Prostate gland (tissue), 2 donors: ENCODE results near the gene DUSP16. TPM values are rescaled to one million over a fixed set of nuclear protein-coding genes. Genes with fewer than 3 reads are reported as not detected.
A peak's percentile ranks its signal among the peaks of the same experiment; 100 is the strongest.
"Not testable (repeated sequence)": the region's sequence is repeated elsewhere in the genome, so short reads cannot be mapped to it uniquely, and the experiment has no call there.

Source experiments
- DNase-seq: peaks from one replicate; pipeline ENCODE4 v3.0.0-alpha.2; 2019; ENCODE audit warnings: low spot score
- H3K27ac ChIP-seq, 2 donors: fragments of 200-600 bp; sonication (generic); 2 replicates each; pipeline ENCODE4 v1.5.1; 2017 to 2019
- H3K27me3 ChIP-seq: fragments of 200-600 bp; sonication (generic); replicated peaks from 2 replicates; pipeline ENCODE4 v1.5.1; 2019; ENCODE audit not compliant: insufficient read depth
- H3K36me3 ChIP-seq, 2 donors: fragments of 200-600 bp; sonication (generic); 1 replicate in 1 of 2; 2 replicates in 1 of 2; pipeline versions ENCODE4 v1.5.1 to v1.8.1; 2017 to 2019
- H3K4me1 ChIP-seq: fragments of 200-600 bp; sonication (generic); replicated peaks from 2 replicates; pipeline ENCODE4 v1.5.1; 2019
- H3K4me3 ChIP-seq, 2 donors: fragments of 200-600 bp; sonication (generic); 2 replicates each; pipeline ENCODE4 v1.5.1; 2017 to 2019
- H3K9me3 ChIP-seq: fragments of 200-600 bp; sonication (generic); 2 replicates; pipeline ENCODE4 v1.5.1; 2017
- CTCF ChIP-seq, 4 experiments: fragments of 200-600 bp in 2 of 4; fragments of 450-650 bp in 2 of 4; sonication (generic) in 2 of 4; IDR thresholded peaks; 1 replicate in 3 of 4; 2 replicates in 1 of 4; pipeline ENCODE4 v1.5.1; 2016 to 2019; ENCODE audit warnings: antibody characterized with exemption in 4 of 4, mild to moderate bottlenecking in 2 of 4, moderate library complexity in 2 of 4
- POLR2A ChIP-seq: fragments of 450-650 bp; IDR thresholded peaks from one replicate; pipeline ENCODE4 v1.6.1; 2016; ENCODE audit warnings: antibody characterized with exemption, mild to moderate bottlenecking
- POLR2AphosphoS5 ChIP-seq: sonication (generic); formaldehyde crosslinking; IDR thresholded peaks from one replicate; pipeline ENCODE4 v1.6.1; 2017; ENCODE audit warnings: antibody characterized with exemption
- WGBS: methylation state at CpG from one replicate; pipeline ENCODE4 v1.1.5; 2018; 5-methylcytosine and 5-hydroxymethylcytosine counted together
- intact Hi-C: fragments of 100-400 bp; cut with DNase I; formaldehyde crosslinking; loops from one replicate; pipeline ENCODE4 v1.14.2; 2022
- total RNA-seq, 2 donors: library from RNA; depleted of rRNA; stranded (reverse); fragments of >200 nt; gene quantifications; one replicate each; pipeline ENCODE4 v1.1.0, GENCODE V29; 2016

Gene DUSP16
- total RNA-seq, 2 donors from 2014 or later = 60.8 to 87.0 TPM

DNA sequence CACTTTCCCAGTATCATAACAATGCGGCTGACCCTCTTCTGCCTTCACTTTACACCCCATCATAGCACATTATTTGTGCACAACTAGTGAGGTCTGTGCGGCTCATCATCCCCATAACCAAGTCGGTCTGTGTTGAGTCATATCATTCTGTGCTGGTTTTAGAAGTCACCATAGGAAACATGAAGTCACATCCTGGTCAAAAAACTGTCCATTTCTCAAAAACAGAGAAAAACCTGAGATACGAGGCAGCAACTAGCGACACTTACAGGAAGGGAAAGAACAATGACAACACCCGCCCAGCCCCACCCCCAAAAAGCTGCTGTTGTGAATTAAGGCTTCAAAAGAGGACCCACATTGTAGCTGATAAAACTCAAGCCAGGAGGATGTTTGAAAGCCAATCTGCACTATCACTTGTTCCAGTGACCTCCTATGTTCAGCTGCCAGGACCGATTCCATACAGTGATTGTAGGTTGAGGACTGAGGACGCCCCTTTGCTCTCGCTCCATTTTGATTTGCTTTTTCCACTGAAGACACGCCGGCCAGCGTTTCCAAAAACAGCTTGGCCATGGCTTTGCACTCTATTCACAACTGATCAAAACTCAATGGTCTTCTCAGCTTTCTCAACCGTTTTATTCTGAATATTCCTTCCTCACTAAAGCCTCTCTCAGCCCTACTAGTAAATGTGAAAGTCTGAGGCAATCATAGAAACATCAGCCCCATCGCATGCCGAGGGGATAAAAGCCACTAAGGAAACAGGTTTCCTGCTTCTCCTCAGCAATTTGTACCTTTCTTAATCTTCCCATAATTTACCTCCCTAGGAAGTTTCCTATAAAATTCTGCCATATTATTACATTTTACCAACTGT is 87.5 kb downstream of the DUSP16 start:
- TF ChIP-seq POLR2AphosphoS5 (peak; percentile 4), CTCF (IDR thresholded peaks at IDR 0.05) (no peak)
- DNase-seq = no peak
- Histone ChIP-seq H3K4me3 (no peak overlapping the region), H3K4me1 (no peaks in the 10 kb centered on the region), H3K27me3 (no peaks in the 10 kb centered on the region), H3K27ac (peak overlapping the region in 1 of 2 donors; percentile 78), H3K36me3 (peaks cover 8 to 10% of the 10 kb centered on the region in 2 donors), H3K9me3 (no peaks in the 10 kb centered on the region)
- 87% methylated on average over 15 of the region's 15 CpGs for WGBS
- intact Hi-C loops = no loop called here

DNA sequence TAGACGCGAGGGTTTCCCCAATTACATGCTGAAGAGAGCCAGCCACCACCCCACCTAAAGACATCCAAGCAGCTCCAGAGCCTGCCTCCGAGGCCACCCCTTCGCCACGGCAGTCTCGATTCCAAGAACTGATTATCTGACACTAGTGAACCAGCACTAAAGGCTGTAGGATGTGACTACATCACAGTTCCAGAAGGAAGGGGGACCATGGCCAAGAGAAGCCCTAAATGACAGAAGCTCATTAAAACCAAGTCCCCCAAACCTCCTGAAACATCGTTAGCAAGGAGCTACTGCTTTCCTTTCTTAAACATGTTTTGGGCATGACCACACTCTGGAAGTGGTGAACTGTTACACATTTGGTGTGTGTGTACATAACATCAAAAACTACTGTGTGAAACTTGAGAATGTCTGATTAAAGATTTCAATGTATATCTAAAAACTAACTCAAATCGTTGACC is 88.2 kb downstream of the DUSP16 start:
- H3K27ac ChIP-seq = peak overlapping the region; percentile 50 to 78
- no peak for TF ChIP-seq CTCF (IDR thresholded peaks at IDR 0.05)
- TF ChIP-seq POLR2AphosphoS5 = no peak
- TF ChIP-seq POLR2A = no peak
- no peaks in the 10 kb centered on the region for H3K9me3 ChIP-seq
- H3K36me3 ChIP-seq = peaks cover 8 to 10% of the 10 kb centered on the region in 2 donors
- no peaks in the 10 kb centered on the region for H3K4me1 ChIP-seq
- intact Hi-C loops = no loop called here
- 77% methylated on average over 8 of the region's 8 CpGs for WGBS
- H3K27me3 ChIP-seq = no peaks in the 10 kb centered on the region
- no peak for DNase-seq
- no peak overlapping the region for H3K4me3 ChIP-seq

DNA sequence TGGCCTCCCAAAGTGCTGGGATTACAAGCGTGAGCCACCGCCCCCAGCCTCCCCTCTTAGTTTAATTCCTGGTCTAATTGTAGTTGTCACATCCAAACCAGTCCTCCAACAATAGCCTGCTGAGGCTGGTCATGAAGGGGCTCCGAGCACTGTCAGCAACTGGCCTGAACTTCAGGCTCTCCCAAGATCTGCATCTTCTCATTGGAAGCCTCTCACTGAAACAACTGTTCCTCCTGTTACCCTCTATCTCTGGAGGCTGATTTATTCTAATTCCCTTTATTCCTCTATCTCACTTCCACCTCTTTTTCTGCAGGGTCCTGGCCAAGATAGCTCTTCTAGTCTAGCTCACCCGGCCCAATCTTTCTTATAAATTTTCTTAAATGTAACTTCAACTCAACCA is 89.4 kb downstream of the DUSP16 start:
- Histone ChIP-seq H3K36me3 (peaks cover 8 to 10% of the 10 kb centered on the region in 2 donors), H3K4me1 (no peaks in the 10 kb centered on the region), H3K27me3 (no peaks in the 10 kb centered on the region), H3K9me3 (no peaks in the 10 kb centered on the region), H3K4me3 (no peak overlapping the region), H3K27ac (peak overlapping the region; percentile 50 to 78)
- no peak for DNase-seq
- TF ChIP-seq CTCF (IDR thresholded peaks at IDR 0.05) = no peak
- TF ChIP-seq POLR2AphosphoS5 = no peak
- no peak for TF ChIP-seq POLR2A
- 93% methylated on average over 4 of the region's 4 CpGs for WGBS
- intact Hi-C loops = no loop called here

DNA sequence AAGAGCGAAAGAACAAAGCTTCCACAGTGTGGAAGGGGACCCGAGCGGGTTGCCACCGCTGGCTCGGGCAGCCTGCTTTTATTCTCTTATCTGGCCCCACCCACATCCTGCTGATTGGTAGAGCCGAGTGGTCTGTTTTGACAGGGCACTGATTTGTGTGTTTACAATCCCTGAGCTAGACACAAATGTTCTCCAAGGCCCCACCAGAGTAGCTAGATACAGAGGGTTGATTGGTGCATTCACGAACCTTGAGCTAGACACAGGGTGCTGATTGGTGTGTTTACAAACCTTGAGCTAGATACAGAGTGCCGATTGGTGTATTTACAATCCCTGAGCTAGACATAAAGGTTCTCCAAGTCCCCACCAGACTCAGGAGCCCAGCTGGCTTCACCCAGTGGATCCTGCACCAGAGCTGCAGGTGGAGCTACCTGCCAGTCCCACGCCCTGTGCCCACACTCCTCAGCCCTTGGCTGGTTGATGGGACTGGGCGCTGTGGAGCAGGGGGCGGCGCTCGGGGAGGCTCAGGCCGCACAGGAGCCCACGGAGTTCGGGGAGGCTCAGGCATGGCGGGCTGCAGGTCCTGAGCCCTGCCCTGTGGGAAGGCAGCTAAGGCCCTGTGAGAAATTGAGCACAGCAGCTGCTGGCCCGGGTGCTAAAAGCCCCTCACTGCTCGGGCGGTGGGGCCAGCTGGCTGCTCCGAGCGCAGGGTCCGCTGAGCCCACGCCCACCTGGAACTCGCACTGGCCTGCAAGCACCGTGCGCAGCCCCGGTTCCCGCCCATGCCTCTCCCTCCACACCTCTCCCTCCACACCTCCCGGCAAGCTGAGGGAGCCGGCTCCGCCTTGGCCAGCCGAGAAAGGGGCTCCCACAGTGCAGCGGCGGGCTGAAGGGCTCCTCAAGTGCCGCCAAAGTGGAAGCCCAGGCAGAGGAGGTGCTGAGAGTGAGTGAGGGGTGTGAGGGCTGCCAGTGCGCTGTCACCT is 90.4 kb downstream of the DUSP16 start:
- DNase-seq, H3K27me3 ChIP-seq, H3K36me3 ChIP-seq, H3K4me3 ChIP-seq, intact Hi-C loops, H3K9me3 ChIP-seq, H3K4me1 ChIP-seq: not testable (repeated sequence)
- H3K27ac ChIP-seq = peak overlapping the region; percentile 78 to 81
- 85% methylated on average over 24 of the region's 37 CpGs for WGBS

GRCh38 chr12:12470751-12471306 is 91.8 kb downstream of the DUSP16 start:
- intact Hi-C loops = no loop called here
- DNase-seq = peak; percentile 70
- Histone ChIP-seq H3K27me3 (no peaks in the 10 kb centered on the region), H3K27ac (peak overlapping the region; percentile 78 to 81), H3K36me3 (no peaks in the 10 kb centered on the region), H3K4me1 (no peaks in the 10 kb centered on the region), H3K4me3 (peak overlapping the region in 1 of 2 donors; percentile 9), H3K9me3 (no peaks in the 10 kb centered on the region)
- 65% methylated on average over 7 of the region's 7 CpGs for WGBS
- TF ChIP-seq POLR2A (no peak), CTCF (IDR thresholded peaks at IDR 0.05) (no peak), POLR2AphosphoS5 (peak; percentile 91)
